ENCODE measurements around the gene MAP3K7. TPM values are rescaled to one million over a fixed set of nuclear protein-coding genes. Genes with fewer than 3 reads are reported as not detected.

The MAP3K7 gene
- total RNA-seq, 4 donors from 2014 or later, result 22.2 to 41.4 (median 28.1) TPM

DNA sequence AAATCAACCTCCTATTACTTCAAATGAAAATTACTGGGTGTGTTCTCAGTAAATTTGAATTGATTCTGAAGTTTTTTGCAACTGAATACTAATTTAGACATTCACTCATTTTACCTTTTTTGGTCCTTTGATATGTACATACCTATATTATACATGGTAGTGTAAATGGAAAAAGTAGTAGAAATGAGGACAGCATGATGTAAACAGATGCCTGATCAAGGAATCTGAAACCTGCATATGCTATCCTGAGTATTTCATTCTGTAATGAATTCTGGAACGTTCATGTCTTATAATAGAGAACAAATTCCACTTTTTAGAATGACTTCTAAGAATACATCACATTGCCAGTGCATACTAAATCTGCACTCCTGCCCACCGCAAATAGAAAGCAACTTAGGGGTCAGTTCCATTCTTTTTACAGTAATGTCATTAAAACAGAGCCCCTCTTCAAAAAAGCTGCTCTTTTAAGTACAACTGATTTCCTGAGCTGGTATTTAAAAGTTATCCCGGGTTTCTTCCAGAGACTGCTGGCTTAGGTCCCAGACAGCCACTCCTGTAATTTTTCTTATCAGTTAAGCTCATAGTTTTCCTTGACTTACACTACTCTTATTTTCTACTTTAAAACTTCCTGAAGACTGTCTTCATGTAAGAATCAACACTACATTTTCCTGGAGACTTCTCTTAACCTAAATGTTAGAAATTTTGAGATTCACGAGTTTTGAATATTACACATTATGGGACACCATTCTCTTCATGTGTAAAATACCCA is 48.4 kb downstream of the MAP3K7 start:
- TF ChIP-seq, protein P1, sequence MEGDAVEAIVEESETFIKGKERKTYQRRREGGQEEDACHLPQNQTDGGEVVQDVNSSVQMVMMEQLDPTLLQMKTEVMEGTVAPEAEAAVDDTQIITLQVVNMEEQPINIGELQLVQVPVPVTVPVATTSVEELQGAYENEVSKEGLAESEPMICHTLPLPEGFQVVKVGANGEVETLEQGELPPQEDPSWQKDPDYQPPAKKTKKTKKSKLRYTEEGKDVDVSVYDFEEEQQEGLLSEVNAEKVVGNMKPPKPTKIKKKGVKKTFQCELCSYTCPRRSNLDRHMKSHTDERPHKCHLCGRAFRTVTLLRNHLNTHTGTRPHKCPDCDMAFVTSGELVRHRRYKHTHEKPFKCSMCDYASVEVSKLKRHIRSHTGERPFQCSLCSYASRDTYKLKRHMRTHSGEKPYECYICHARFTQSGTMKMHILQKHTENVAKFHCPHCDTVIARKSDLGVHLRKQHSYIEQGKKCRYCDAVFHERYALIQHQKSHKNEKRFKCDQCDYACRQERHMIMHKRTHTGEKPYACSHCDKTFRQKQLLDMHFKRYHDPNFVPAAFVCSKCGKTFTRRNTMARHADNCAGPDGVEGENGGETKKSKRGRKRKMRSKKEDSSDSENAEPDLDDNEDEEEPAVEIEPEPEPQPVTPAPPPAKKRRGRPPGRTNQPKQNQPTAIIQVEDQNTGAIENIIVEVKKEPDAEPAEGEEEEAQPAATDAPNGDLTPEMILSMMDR (IDR thresholded peaks at IDR 0.05; ENCODE audit: low read depth), result no peak

DNA sequence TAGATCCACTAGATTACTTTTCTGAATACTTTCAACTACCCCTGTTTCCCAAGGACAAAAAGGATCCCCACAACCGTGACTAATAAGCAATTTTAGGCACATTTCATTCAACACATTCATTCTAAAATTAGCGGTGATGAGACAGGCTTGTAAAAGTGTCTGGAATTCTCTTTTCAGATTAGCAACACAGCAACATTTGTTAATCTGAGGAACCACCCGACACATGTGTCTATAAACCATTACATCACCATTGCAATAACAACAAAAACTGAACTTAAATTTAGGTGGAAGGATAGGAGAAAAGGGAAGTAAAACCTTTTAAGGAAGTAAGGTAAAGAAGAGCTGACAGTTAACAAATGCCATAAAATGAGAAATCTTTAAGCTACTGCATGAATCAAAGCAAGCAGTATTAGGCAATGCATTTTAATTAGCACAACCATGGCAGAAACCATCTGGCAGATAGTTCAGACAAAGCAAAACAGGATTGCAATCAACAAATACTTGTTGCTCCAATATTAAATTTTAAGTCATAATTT is 49.1 kb downstream of the MAP3K7 start:
- TF ChIP-seq, protein P1 (IDR thresholded peaks at IDR 0.05; ENCODE audit: low read depth), result no peak

DNA sequence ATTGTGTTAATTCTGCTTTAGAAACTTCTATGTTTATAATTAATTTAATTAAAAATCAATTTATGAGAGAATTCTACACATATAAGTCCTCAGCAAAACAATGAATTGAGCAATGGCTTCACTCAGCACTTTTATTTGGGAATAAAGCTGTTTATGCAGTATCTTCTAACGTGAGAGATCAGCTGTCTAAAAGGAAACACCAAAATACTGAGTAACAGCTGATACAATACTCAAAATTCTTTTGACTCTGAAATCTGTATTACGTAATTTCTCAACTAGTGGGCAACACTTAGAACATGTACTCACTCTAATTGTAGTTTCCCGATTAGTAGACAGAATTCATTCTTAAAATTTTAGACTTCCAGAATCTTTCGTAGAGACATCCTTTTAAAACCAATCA is 49.8 kb downstream of the MAP3K7 start:
- TF ChIP-seq, protein P1 (IDR thresholded peaks at IDR 0.05; ENCODE audit: low read depth), result no peak

DNA sequence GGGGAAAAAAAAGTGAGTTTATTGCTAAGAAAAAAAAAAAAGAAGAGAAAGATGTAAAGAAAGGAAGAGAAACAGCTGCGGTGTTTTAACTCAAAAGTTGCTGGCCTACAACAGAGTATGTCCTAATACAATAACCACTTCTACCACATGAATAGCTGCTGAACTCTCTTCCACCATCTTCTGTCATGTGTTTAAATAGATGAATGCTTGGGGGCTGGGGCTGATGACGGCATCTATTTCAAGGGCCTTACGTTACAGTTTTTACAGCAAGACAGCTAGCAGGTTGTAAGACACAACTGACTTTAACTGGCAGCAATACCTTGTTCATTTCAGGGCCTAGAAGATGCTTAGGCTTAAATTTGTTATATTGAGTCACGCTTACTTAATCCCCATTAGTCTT is 50.4 kb downstream of the MAP3K7 start:
- TF ChIP-seq, protein P1 (IDR thresholded peaks at IDR 0.05; ENCODE audit: low read depth), result no peak

DNA sequence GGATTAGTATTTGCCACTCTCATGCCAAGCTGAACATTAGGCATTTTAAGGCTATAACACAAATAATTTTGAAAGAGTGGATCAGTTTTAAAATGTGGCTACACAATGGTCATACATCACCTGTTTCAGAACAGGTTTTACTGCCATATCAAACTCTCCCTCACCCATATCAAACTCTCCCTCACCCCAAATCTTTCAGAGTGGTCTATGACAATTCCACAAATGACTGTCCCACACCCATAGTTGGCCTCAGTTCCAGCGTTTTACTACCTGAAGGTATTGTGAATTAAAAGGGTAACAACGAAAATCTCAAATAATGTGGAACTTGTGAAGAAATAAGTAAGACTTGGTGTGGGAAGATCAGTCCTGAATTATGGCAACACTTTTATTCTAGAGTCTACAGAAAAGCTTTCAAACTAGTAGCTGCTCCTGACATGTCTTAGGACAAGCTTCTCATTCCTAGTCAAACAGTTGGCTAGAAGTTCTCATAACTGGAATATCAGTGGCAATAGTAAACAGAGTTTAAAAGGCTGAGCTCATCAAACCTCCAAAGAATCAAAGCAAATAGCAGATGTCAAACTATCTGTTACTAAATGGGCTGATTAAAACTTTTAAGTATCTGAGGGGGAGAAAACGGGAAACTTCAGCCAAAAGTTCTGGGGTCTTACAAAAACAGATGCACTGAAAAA is 52.4 kb downstream of the MAP3K7 start:
- TF ChIP-seq, protein P1 (IDR thresholded peaks at IDR 0.05; ENCODE audit: low read depth), result no peak

DNA sequence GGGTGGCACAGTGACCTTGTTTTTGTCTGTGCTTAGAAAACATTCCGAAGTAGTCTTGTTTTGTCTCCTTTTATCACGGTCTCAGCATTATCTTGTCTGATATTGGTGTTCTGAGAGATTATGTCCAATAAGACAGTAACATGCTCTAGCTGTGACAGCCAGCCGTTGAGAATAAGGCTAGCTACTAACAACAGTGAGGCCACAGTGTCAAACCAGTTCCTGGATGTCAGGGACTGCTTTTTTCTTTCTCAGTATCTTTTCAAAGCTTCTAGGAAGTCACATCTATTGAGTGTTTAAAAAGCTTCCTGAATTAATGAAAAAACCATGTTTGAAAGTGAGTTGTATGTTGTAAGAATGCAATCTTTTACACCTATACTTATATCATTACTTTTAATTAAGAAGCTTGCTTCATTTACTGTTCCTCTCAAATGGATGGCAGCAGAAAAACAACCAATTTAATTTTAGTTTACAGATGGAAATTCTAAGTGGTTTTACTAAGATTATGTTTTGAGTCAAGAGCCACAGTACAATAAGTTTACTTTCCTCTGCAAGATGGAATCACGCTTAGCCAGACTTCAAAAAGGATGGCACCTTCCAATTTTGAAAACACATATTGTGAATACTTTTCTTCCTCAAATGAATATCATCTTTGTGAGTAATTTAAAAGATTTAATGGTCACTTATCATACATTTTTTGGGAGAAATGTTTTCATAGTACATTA is 53.1 kb downstream of the MAP3K7 start:
- TF ChIP-seq, protein P1 (IDR thresholded peaks at IDR 0.05; ENCODE audit: low read depth), result no peak

DNA sequence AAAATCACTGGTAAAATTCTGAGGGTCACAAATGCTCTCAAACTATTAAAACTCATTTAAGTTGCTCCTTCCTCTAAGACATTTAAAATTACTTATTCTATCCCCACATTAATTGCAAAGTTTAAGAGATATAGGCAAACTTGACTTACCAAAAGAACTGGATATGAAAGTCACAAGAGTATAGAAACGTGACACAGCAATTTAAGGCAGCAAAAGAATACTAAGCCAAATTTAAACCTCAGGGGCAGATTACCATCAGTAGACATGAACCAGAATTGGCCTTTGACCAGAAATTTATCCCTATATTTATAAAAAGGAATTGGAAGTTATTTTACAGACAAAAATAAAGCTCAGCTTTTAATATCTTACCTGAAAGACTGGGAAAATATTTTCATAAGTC is 56.0 kb downstream of the MAP3K7 start:
- TF ChIP-seq, protein P1 (IDR thresholded peaks at IDR 0.05; ENCODE audit: low read depth), result no peak

All from subcutaneous adipose tissue (tissue), 4 donors.